HL-60 (cell line): ENCODE measurements around the gene SPIB.

ENCODE experiments used
- DNase-seq, 2 experiments: peaks; one replicate each; pipeline ENCODE4 v3.0.0-alpha.2; 2010 to 2020; ENCODE audit warnings: low read depth in 1 of 2, low spot score in 1 of 2
- H3K27ac ChIP-seq: fragments of 250-450 bp; sonication (Bioruptor Pico); replicated peaks from 2 replicates; pipeline ENCODE4 v1.5.1; 2020; ENCODE audit warnings: mild to moderate bottlenecking, moderate library complexity
- H3K27me3 ChIP-seq: fragments of 250-450 bp; sonication (Bioruptor Pico); 2 replicates; pipeline ENCODE4 v1.5.1; 2021; ENCODE audit warnings: mild to moderate bottlenecking, moderate library complexity; ENCODE audit not compliant: insufficient read depth, poor library complexity, severe bottlenecking
- H3K4me3 ChIP-seq: replicated peaks from 2 replicates; pipeline ENCODE4 v1.5.1; 2011; ENCODE audit warnings: mild to moderate bottlenecking, control low read depth, low read length; ENCODE audit not compliant: insufficient read depth
- GABPA ChIP-seq: IDR thresholded peaks from 2 replicates; pipeline ENCODE4 v1.6.1; 2012; ENCODE audit warnings: low read depth
- POLR2AphosphoS5 ChIP-seq: IDR thresholded peaks from 2 replicates; pipeline ENCODE4 v1.6.1; 2012; ENCODE audit warnings: low read depth
- SPI1 ChIP-seq: IDR thresholded peaks from 2 replicates; pipeline ENCODE4 v1.6.1; 2012; ENCODE audit warnings: low read depth, mild to moderate bottlenecking, borderline replicate concordance
- TF ChIP-seq, protein P1 (sequence below): IDR thresholded peaks from one replicate; pipeline ENCODE4 v1.5.1; 2011; ENCODE audit warnings: low read length, control low read depth, inconsistent platforms; ENCODE audit not compliant: insufficient read depth
- TF ChIP-seq, protein P2 (sequence below): IDR thresholded peaks from 2 replicates; pipeline ENCODE4 v1.6.1; 2012; ENCODE audit warnings: low read depth; ENCODE audit not compliant: insufficient replicate concordance

SPIB gene

DNA sequence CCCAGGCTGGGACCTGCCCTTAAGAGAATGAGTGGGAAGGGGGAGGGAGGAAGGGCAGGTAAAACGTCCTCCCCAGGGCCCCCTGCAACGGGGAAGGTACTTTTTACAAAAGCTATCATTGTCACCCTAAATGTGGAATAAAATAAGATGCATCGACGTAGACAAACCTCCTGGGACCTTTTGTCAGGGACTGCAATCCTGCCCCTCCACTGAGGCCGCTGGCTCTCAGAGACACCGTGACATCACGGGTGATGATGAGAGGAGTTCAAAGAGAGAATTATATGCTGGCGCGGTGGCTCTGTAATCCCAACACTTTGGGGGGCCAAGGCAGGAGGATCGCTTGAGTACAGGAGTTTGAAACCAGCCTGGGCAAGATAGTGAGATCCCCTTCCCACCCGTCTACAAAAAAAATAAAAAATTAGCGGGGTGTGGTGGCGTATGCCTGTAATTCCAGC, 12.2 kb downstream of the SPIB start:
- no peak for DNase-seq
- Histone ChIP-seq H3K27me3 (peaks cover 13% of the 10 kb centered on the region), H3K27ac (peak overlapping the region; percentile 56), H3K4me3 (peak overlapping the region; percentile 71)
- TF ChIP-seq, protein P1, sequence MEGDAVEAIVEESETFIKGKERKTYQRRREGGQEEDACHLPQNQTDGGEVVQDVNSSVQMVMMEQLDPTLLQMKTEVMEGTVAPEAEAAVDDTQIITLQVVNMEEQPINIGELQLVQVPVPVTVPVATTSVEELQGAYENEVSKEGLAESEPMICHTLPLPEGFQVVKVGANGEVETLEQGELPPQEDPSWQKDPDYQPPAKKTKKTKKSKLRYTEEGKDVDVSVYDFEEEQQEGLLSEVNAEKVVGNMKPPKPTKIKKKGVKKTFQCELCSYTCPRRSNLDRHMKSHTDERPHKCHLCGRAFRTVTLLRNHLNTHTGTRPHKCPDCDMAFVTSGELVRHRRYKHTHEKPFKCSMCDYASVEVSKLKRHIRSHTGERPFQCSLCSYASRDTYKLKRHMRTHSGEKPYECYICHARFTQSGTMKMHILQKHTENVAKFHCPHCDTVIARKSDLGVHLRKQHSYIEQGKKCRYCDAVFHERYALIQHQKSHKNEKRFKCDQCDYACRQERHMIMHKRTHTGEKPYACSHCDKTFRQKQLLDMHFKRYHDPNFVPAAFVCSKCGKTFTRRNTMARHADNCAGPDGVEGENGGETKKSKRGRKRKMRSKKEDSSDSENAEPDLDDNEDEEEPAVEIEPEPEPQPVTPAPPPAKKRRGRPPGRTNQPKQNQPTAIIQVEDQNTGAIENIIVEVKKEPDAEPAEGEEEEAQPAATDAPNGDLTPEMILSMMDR = no peak
- no peak for TF ChIP-seq SPI1
- TF ChIP-seq GABPA = no peak
- no peak for TF ChIP-seq POLR2AphosphoS5
- TF ChIP-seq, protein P2, sequence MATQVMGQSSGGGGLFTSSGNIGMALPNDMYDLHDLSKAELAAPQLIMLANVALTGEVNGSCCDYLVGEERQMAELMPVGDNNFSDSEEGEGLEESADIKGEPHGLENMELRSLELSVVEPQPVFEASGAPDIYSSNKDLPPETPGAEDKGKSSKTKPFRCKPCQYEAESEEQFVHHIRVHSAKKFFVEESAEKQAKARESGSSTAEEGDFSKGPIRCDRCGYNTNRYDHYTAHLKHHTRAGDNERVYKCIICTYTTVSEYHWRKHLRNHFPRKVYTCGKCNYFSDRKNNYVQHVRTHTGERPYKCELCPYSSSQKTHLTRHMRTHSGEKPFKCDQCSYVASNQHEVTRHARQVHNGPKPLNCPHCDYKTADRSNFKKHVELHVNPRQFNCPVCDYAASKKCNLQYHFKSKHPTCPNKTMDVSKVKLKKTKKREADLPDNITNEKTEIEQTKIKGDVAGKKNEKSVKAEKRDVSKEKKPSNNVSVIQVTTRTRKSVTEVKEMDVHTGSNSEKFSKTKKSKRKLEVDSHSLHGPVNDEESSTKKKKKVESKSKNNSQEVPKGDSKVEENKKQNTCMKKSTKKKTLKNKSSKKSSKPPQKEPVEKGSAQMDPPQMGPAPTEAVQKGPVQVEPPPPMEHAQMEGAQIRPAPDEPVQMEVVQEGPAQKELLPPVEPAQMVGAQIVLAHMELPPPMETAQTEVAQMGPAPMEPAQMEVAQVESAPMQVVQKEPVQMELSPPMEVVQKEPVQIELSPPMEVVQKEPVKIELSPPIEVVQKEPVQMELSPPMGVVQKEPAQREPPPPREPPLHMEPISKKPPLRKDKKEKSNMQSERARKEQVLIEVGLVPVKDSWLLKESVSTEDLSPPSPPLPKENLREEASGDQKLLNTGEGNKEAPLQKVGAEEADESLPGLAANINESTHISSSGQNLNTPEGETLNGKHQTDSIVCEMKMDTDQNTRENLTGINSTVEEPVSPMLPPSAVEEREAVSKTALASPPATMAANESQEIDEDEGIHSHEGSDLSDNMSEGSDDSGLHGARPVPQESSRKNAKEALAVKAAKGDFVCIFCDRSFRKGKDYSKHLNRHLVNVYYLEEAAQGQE = no peak

GRCh38 chr19:50431343-50432220, 12.8 kb downstream of the SPIB start:
- DNase-seq = peak; percentile 65 to 84
- TF ChIP-seq SPI1 = peak; percentile 70; the same call in 1 of the 2 replicates
- TF ChIP-seq, protein P1 = no peak
- TF ChIP-seq, protein P2 = no peak
- Histone ChIP-seq H3K4me3 (peak overlapping the region; percentile 71), H3K27me3 (peaks cover 13% of the 10 kb centered on the region), H3K27ac (peak overlapping the region; percentile 56)

- TF ChIP-seq, protein P2 = no peak
- TF ChIP-seq, protein P1 = no peak
- TF ChIP-seq POLR2AphosphoS5 = no peak
- no peak for TF ChIP-seq GABPA
- H3K4me3 ChIP-seq = peak within 1 kb of the TSS; percentile 71
- DNase-seq = no peak
- peaks cover 13% of the 10 kb centered on the region for H3K27me3 ChIP-seq
- H3K27ac ChIP-seq = no peak within 1 kb of the TSS; the same call in 1 of the 2 replicates
Measured at GRCh38 chr19:50432221-50433028, 13.7 kb downstream of the SPIB start, which contains the start of gene MYBPC2. Gene MYBPC2, plus strand, starts transcription at chr19:50432892. Its CDS starts 62 bp downstream, at chr19:50432954.
